Measurements from ENCODE around the gene MYO9B. TPM values are rescaled to one million over a fixed set of nuclear protein-coding genes. Genes with fewer than 3 reads are reported as not detected.
"Not testable (repeated sequence)": the region's sequence is repeated elsewhere in the genome, so short reads cannot be mapped to it uniquely, and the experiment has no call there.

MYO9B gene
- total RNA-seq, 1 experiment from 2014 or later: 20.4 TPM

GRCh38 chr19:17164639-17165038 lies 89.1 kb downstream of the MYO9B start:
- H3K27me3 ChIP-seq: no peaks in the 10 kb centered on the region
- peaks cover 4% of the 10 kb centered on the region; the same call in 1 of the 2 replicates for H3K9me3 ChIP-seq
- no peak for DNase-seq
- no peak overlapping the region for H3K4me3 ChIP-seq
- H3K36me3 ChIP-seq: peaks cover 64% of the 10 kb centered on the region

GRCh38 chr19:17165715-17166114 lies 90.1 kb downstream of the MYO9B start:
- H3K9me3 ChIP-seq: peaks cover 4% of the 10 kb centered on the region; the same call in 1 of the 2 replicates
- H3K36me3 ChIP-seq: peaks cover 64% of the 10 kb centered on the region
- DNase-seq: no peak
- H3K27me3 ChIP-seq: no peaks in the 10 kb centered on the region
- no peak overlapping the region for H3K4me3 ChIP-seq

DNA sequence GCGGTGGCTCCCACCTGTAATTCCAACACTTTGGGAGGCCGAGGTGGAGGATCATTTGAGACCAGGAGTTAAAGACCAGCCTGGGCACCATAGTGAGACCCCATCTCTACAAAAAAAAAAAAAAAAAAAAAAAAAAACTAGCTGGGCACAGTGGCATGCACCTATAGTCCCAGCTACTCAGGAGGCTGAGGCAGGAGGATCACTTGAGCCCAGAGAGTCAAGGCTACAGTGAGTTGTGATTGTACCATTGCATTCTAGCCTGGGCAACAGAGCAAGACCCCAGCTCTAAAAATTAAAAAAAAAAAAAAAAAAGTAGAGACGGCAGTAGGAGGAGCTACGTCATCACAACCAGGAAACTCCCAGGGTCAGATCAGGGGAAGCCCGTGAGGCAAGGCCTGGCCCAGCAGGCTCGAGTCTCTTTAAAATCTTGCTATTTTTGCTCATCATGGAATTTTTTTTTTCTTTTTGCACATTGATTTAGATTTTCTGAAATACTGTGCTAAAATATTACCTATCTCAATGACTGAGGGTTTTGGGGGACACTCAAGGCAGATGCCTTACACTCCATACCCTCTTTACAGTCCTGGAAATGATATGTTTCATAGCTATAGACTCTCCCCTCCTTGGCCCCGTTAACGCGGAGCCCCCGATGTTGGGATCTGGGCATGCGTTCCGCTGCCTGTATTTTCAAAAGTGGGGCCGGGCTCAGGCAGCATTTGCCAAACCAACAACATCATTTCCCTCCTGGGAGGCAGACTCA lies 95.1 kb downstream of the MYO9B start:
- no peaks in the 10 kb centered on the region for H3K27me3 ChIP-seq
- no peaks in the 10 kb centered on the region for H3K9me3 ChIP-seq
- no peak for DNase-seq
- no peak overlapping the region for H3K4me3 ChIP-seq
- H3K36me3 ChIP-seq: peaks cover 67% of the 10 kb centered on the region

DNA sequence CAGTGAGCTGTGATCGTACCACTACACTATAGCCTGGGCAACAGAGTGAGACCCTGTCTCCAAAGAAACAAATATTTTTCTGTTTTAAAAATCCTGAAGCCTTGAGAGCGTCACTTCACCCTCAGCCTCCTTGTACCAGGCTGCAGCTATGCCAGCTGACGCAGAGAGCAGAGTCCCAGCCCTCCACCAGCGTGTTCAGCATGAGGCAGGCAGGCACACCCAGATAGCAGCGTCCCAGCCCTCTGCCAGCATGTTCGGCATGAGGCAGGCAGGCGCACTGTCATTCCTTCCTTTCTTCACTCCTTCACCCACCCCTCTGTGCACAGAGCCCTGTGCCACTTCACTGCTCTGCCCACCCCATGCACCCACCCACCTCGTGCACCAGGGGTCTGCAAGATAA lies 96.3 kb downstream of the MYO9B start:
- H3K27me3 ChIP-seq: no peaks in the 10 kb centered on the region
- no peak for DNase-seq
- H3K9me3 ChIP-seq: no peaks in the 10 kb centered on the region
- peaks cover 69% of the 10 kb centered on the region for H3K36me3 ChIP-seq
- no peak overlapping the region for H3K4me3 ChIP-seq

- Histone ChIP-seq H3K4me3 (no peak overlapping the region), H3K9me3 (no peaks in the 10 kb centered on the region), H3K36me3 (peaks cover 67% of the 10 kb centered on the region), H3K27me3 (no peaks in the 10 kb centered on the region)
- no peak for DNase-seq
Observed at GRCh38 chr19:17172624-17173345, 97.2 kb downstream of the MYO9B start.

DNA sequence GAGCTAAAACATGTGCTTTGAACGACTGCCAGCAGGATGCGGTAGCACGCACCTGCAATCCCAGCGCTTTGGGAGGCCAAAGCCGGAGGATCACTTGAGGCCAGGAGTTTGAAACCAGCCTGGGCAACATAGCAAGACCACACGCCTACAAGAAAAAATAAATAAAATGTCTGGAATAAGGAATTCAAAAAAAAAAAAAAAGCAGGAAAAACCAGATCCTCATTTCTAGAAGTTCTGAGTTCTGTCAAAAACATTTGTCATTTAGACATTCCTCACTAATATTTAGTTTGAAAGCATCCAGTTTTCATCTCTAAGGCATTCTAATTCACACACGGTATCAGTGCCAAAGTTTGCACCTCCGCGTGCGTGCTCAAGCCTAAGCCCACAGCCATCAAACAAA lies 102.7 kb downstream of the MYO9B start:
- no peak for DNase-seq
- Histone ChIP-seq H3K4me3 (no peak overlapping the region), H3K27me3 (no peaks in the 10 kb centered on the region), H3K36me3 (peaks cover 54% of the 10 kb centered on the region), H3K9me3 (no peaks in the 10 kb centered on the region)

- DNase-seq: no peak
- Histone ChIP-seq H3K27me3 (no peaks in the 10 kb centered on the region), H3K4me3 (no peak overlapping the region), H3K36me3 (peaks cover 53% of the 10 kb centered on the region), H3K9me3 (no peaks in the 10 kb centered on the region)
Observed at GRCh38 chr19:17180997-17181702, 105.6 kb downstream of the MYO9B start.

DNA sequence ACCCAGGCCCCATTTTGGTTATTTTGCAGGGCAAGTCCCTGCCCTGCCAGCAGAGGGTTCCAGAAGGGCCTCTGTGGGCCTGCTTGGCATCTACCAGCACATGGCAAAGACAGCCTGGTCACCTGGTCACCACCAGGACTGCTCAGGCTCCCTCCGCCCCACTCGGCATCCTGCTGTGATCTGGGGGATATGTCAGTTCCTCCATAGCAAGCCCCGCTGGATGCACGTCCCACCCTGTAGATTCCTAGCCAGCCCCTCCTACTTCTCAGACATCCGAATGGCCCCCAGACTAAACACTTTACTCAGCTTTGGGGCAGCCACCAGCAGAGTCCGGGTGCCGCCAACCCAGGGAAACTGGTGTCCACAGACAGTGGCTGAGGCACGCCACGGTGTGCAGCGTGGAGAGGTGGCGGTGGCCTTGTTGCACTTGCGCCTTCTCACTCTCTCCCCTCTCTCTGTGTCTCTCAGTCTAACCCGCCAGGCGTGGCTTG lies 107.7 kb downstream of the MYO9B start:
- H3K36me3 ChIP-seq: peaks cover 52% of the 10 kb centered on the region
- no peaks in the 10 kb centered on the region for H3K27me3 ChIP-seq
- no peaks in the 10 kb centered on the region for H3K9me3 ChIP-seq

GRCh38 chr19:17183858-17184321 lies 108.3 kb downstream of the MYO9B start:
- no peak for DNase-seq
- H3K27me3 ChIP-seq: no peaks in the 10 kb centered on the region
- H3K9me3 ChIP-seq: no peaks in the 10 kb centered on the region
- no peak overlapping the region for H3K4me3 ChIP-seq
- H3K36me3 ChIP-seq: peaks cover 52% of the 10 kb centered on the region

More for the DNA sequence above, 107.7 kb downstream of the MYO9B start:
- no peak for DNase-seq
- H3K4me3 ChIP-seq: no peak overlapping the region

- Histone ChIP-seq H3K36me3 (peaks cover 57% of the 10 kb centered on the region), H3K4me3 (no peak overlapping the region)
- DNase-seq: no peak
Observed at GRCh38 chr19:17184371-17184841, 108.8 kb downstream of the MYO9B start.

GRCh38 chr19:17185590-17185989 lies 110.0 kb downstream of the MYO9B start:
- H3K36me3 ChIP-seq: peaks cover 55% of the 10 kb centered on the region
- H3K27me3 ChIP-seq: no peaks in the 10 kb centered on the region
- no peaks in the 10 kb centered on the region for H3K9me3 ChIP-seq
- DNase-seq: no peak
- H3K4me3 ChIP-seq: no peak overlapping the region

More at GRCh38 chr19:17184371-17184841, 108.8 kb downstream of the MYO9B start:
- Histone ChIP-seq H3K9me3 (no peaks in the 10 kb centered on the region), H3K27me3 (no peaks in the 10 kb centered on the region)

DNA sequence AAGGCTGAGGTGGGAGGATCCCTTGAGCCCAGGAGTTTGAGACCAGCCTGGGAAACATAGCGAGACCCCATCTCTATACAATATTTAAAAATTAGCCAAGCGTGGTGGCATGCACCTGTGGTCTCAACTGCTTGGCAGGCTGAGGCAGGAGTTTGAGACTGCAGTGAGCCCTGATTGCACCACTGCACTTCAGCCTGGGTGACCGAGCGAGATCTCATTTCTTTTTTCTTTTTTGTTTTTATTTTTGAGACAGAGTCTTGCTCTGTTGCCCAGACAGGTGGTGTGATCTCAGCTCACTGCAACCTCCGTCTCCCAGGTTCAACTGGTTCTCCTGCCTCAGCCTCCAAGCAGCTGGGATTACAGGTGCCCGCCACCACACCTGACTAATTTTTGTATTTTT lies 116.2 kb downstream of the MYO9B start:
- not testable (repeated sequence) for H3K4me3 ChIP-seq, DNase-seq, H3K27me3 ChIP-seq, H3K9me3 ChIP-seq
- peaks cover 60% of the 10 kb centered on the region for H3K36me3 ChIP-seq

- H3K4me3 ChIP-seq: no peak overlapping the region
- no peaks in the 10 kb centered on the region for H3K9me3 ChIP-seq
- H3K36me3 ChIP-seq: peaks cover 59% of the 10 kb centered on the region
- H3K27me3 ChIP-seq: no peaks in the 10 kb centered on the region
- no peak for DNase-seq
Observed at GRCh38 chr19:17192751-17193150, 117.2 kb downstream of the MYO9B start.

- Histone ChIP-seq H3K36me3 (peaks cover 55% of the 10 kb centered on the region), H3K9me3 (no peaks in the 10 kb centered on the region), H3K4me3 (no peak overlapping the region), H3K27me3 (no peaks in the 10 kb centered on the region)
- DNase-seq: no peak
Observed at GRCh38 chr19:17194608-17195007, 119.0 kb downstream of the MYO9B start.

- Histone ChIP-seq H3K9me3 (no peaks in the 10 kb centered on the region), H3K36me3 (peaks cover 59% of the 10 kb centered on the region)
- DNase-seq: no peak
Observed at GRCh38 chr19:17195106-17195505, 119.5 kb downstream of the MYO9B start.

DNA sequence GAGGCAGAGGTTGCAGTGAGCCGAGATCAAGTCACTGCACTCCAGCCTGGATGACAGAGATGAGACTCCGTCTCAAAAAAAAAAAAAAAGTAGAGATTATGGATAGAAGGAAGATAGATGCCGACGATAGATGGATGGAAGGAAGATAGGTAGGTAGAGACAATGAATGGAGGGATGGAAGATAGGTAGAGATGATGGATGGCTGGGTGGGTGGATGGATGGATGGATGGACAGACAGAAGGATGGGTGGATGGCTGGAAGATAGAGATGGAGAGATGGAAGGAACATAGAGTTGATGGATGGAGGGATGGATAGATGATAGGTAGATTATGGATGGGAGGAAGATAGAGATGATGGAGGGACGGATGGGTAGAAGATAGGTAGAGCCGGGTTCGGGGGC lies 121.0 kb downstream of the MYO9B start:
- H3K27me3 ChIP-seq: no peaks in the 10 kb centered on the region
- no peak overlapping the region for H3K4me3 ChIP-seq
- H3K9me3 ChIP-seq: no peaks in the 10 kb centered on the region
- H3K36me3 ChIP-seq: peaks cover 67% of the 10 kb centered on the region
- no peak for DNase-seq

More at GRCh38 chr19:17195106-17195505, 119.5 kb downstream of the MYO9B start:
- Histone ChIP-seq H3K27me3 (no peaks in the 10 kb centered on the region), H3K4me3 (no peak overlapping the region)

DNA sequence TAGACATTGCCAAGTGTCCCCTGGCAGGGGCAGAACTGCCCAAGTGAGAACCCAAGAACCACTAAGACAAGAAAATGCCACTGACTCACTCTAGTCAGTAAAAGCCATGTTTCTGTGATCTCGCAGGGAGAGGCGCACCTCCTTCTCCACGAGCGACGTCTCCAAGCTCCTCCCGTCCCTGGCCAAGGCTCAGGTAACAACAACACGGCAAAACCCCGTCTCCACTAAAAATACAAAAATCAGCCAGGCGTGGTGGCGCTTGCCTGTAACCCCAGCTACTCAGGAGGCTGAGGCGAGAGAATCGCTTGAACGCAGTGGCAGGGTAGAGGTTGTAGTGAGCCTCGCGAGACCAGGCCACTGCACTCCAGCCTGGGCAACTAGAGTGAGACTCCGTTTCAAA lies 122.1 kb downstream of the MYO9B start:
- no peaks in the 10 kb centered on the region for H3K9me3 ChIP-seq
- H3K4me3 ChIP-seq: no peak overlapping the region
- no peaks in the 10 kb centered on the region for H3K27me3 ChIP-seq
- H3K36me3 ChIP-seq: peaks cover 67% of the 10 kb centered on the region
- no peak for DNase-seq

All from MG63 (cell line).